Measurements from ENCODE around the gene CDC14B.

The CDC14B gene

GRCh38 chr9:96464426-96464825 is 155.2 kb downstream of the CDC14B start:
- no peak for TF ChIP-seq CTCF (IDR thresholded peaks at IDR 0.05; ENCODE audit: insufficient read depth, low read length, poor library complexity, severe bottlenecking)
- Histone ChIP-seq H3K4me3 (replicated peaks; ENCODE audit: low read depth, low read length) (no peak overlapping the region), H3K27me3 (replicated peaks; ENCODE audit: control insufficient read depth, insufficient read depth, low read length) (no peaks in the 10 kb centered on the region), H3K36me3 (ENCODE audit: control insufficient read depth, insufficient read depth, low read length) (no peaks in the 10 kb centered on the region)
- DNase-seq (ENCODE audit: extremely low read depth, insufficient read length): no peak

GRCh38 chr9:96462541-96462940 is 157.1 kb downstream of the CDC14B start:
- Histone ChIP-seq H3K27me3 (replicated peaks; ENCODE audit: control insufficient read depth, insufficient read depth, low read length) (no peaks in the 10 kb centered on the region), H3K36me3 (ENCODE audit: control insufficient read depth, insufficient read depth, low read length) (no peaks in the 10 kb centered on the region), H3K4me3 (replicated peaks; ENCODE audit: low read depth, low read length) (no peak overlapping the region)
- no peak for TF ChIP-seq CTCF (IDR thresholded peaks at IDR 0.05; ENCODE audit: insufficient read depth, low read length, poor library complexity, severe bottlenecking)
- DNase-seq (ENCODE audit: extremely low read depth, insufficient read length): no peak

GRCh38 chr9:96461336-96461735 is 158.3 kb downstream of the CDC14B start:
- TF ChIP-seq CTCF (IDR thresholded peaks at IDR 0.05; ENCODE audit: insufficient read depth, low read length, poor library complexity, severe bottlenecking): no peak
- no peak for DNase-seq (ENCODE audit: extremely low read depth, insufficient read length)
- Histone ChIP-seq H3K36me3 (ENCODE audit: control insufficient read depth, insufficient read depth, low read length) (no peaks in the 10 kb centered on the region), H3K4me3 (replicated peaks; ENCODE audit: low read depth, low read length) (no peak overlapping the region), H3K27me3 (replicated peaks; ENCODE audit: control insufficient read depth, insufficient read depth, low read length) (no peaks in the 10 kb centered on the region)

- H3K4me3 ChIP-seq (replicated peaks; ENCODE audit: low read depth, low read length): no peak overlapping the region
- no peak for DNase-seq (ENCODE audit: extremely low read depth, insufficient read length)
- H3K27me3 ChIP-seq (replicated peaks; ENCODE audit: control insufficient read depth, insufficient read depth, low read length): no peaks in the 10 kb centered on the region
- TF ChIP-seq CTCF (IDR thresholded peaks at IDR 0.05; ENCODE audit: insufficient read depth, low read length, poor library complexity, severe bottlenecking): no peak
- no peaks in the 10 kb centered on the region for H3K36me3 ChIP-seq (ENCODE audit: control insufficient read depth, insufficient read depth, low read length)
These were observed 158.8 kb downstream of the CDC14B start for GRCh38 chr9:96460882-96461281.

GRCh38 chr9:96460470-96460869 is 159.2 kb downstream of the CDC14B start:
- no peaks in the 10 kb centered on the region for H3K27me3 ChIP-seq (replicated peaks; ENCODE audit: control insufficient read depth, insufficient read depth, low read length)
- no peaks in the 10 kb centered on the region for H3K36me3 ChIP-seq (ENCODE audit: control insufficient read depth, insufficient read depth, low read length)
- H3K4me3 ChIP-seq (replicated peaks; ENCODE audit: low read depth, low read length): no peak overlapping the region
- no peak for DNase-seq (ENCODE audit: extremely low read depth, insufficient read length)
- no peak for TF ChIP-seq CTCF (IDR thresholded peaks at IDR 0.05; ENCODE audit: insufficient read depth, low read length, poor library complexity, severe bottlenecking)

- Histone ChIP-seq H3K27me3 (replicated peaks; ENCODE audit: control insufficient read depth, insufficient read depth, low read length) (no peaks in the 10 kb centered on the region), H3K4me3 (replicated peaks; ENCODE audit: low read depth, low read length) (no peak overlapping the region), H3K36me3 (ENCODE audit: control insufficient read depth, insufficient read depth, low read length) (no peaks in the 10 kb centered on the region)
- no peak for TF ChIP-seq CTCF (IDR thresholded peaks at IDR 0.05; ENCODE audit: insufficient read depth, low read length, poor library complexity, severe bottlenecking)
- DNase-seq (ENCODE audit: extremely low read depth, insufficient read length): no peak
These were observed 160.2 kb downstream of the CDC14B start for GRCh38 chr9:96459268-96460007.
